NCI-H2081 treated with DMSO at 0.1 percent for 48 hours (cell line): ENCODE data around the gene SUMF1.
"Not testable (repeated sequence)": the region's sequence is repeated elsewhere in the genome, so short reads cannot be mapped to it uniquely, and the experiment has no call there.

Experiments
- DNase-seq: peaks from one replicate; lab custom pipeline; 2025; lab: John Stamatoyannopoulos, UW

Gene SUMF1

DNA sequence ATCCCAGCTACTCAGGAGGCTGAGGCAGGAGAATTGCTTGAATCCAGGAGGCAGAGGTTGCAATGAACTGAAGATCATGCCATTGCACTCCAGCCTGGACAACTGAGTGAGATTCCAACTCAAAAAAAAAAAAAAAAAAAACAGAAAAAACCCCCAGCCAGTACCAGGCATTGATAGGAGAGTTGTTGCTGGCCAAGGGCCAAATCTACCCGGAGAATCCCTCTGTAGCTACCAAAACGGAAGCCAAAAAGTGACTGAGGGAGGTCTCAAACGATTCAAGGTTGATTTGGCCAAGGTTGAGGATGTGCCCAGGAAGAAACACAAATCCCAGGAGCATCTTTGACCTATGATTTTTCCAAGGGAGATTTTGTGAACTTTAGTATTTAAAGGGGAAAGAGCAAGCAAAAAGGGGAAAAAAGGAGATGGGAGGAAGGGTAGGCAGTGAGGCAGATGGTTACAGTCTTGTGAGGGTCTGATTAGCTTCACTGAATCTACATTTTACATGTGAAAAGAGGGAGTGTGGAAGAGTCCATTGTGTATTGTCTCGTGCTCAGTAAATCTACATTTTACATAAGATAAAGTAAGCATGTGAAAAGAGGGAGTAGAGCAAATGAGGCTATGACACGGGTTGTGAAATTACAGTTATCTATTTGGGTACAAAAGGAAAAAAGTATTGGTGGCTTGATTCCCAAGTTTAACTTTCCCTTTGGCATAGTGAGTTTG, 131.1 kb downstream of the SUMF1 start:
- DNase-seq: no peak

GRCh38 chr3:4334548-4334947, 132.5 kb downstream of the SUMF1 start:
- DNase-seq: no peak

DNA sequence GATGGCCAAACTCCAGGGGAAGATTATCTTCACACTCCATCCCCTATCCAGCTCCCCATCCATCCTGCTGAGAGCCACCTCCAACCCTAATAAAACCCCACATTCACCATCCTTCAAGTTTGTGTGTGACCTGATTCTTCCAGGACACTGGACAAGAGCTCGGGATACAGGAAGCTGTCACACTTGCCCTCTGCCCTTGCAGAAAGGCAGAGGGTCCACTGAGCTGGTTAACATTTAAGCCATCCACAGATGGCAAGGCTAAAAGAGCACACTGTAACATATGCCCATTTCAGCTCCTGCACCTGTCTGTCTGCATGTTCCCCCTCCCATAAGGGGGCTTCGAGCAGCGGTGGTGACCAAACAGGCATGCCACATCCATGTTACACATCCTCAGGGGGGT, 134.1 kb downstream of the SUMF1 start:
- no peak for DNase-seq

- no peak for DNase-seq
Observed at GRCh38 chr3:4332574-4332973, 134.5 kb downstream of the SUMF1 start.

- no peak for DNase-seq
Observed at GRCh38 chr3:4332111-4332510, 135.0 kb downstream of the SUMF1 start.

- DNase-seq: not testable (repeated sequence)
Observed at GRCh38 chr3:4329806-4330205, 137.3 kb downstream of the SUMF1 start.

DNA sequence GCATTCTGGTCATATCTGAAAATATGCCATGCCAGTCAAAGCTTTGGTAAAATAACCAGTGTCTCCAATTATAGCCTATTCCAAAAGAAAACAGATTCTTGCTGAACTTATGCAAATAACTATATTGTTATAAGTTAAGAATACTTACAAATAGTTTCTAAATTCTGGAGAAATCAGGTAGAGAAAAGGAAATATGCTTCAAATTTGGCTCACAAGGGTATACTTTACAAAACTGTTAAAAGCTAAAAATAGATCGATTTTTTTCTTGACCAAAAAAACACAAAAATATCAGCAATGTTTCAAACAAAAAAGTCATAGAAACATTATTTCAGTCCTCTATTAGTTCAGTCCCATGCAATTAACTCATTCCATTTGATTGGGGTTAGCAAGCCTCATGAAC, 140.2 kb downstream of the SUMF1 start:
- no peak for DNase-seq

DNA sequence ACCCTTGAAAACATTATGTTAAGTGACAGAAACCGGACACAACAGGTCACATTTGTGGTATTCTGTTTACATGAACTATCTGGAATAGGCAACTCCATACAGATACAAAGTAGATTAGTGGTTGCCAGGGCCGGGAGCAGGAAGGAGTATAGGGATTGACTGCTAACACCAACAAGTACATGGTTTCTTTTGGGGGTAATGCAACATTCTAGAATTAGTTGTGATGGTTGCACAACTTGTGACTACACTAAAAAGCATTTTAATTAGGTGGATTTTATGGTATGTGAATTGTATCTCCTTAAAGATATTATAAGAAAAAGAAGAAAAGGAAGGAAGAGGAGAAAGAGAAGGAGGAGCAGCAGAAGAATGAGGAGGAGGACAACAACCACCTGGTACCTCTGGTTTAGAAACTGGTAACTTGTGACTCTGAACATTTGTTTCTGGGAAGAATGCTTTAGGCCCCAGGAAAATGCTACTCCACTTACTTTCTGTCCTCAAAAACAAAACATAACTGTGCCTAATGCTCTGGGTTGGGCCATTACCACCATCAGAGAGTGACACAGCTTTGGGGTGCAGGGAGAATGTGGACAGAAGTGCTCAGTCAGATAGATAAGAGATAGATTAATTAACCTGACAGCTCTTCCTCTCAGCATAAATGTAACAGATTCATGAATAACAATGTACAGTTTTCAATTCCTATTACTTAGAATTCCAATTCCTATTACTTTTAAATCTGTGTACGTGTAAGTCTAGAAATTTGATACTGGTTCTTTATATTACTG, 143.6 kb downstream of the SUMF1 start:
- no peak for DNase-seq

GRCh38 chr3:4322635-4323034, 144.4 kb downstream of the SUMF1 start:
- DNase-seq: no peak

GRCh38 chr3:4321732-4322131, 145.3 kb downstream of the SUMF1 start:
- DNase-seq: no peak

- no peak for DNase-seq
Observed at GRCh38 chr3:4320096-4320911, 146.8 kb downstream of the SUMF1 start.

GRCh38 chr3:4314688-4315087, 152.4 kb downstream of the SUMF1 start:
- no peak for DNase-seq

- no peak for DNase-seq
Observed at GRCh38 chr3:4313606-4314293, 153.3 kb downstream of the SUMF1 start.

- no peak for DNase-seq
Observed at GRCh38 chr3:4311496-4311895, 155.6 kb downstream of the SUMF1 start.
